Stimulated activated CD8-positive, alpha-beta memory T cell treated with anti-CD3 and anti-CD28 coated beads, Interleukin-4, amount 100 ng/mL, for 1 hour (primary cell): Measurements from ENCODE around the gene SLC27A6.
"Not testable (repeated sequence)": the region's sequence is repeated elsewhere in the genome, so short reads cannot be mapped to it uniquely, and the experiment has no call there.

ENCODE experiments used
- DNase-seq, 2 donors: peaks; one replicate each; pipeline ENCODE4 v3.0.0-alpha.2; 2020; ENCODE audit warnings: low read depth in 2 of 2, low spot score in 1 of 2

The SLC27A6 gene

GRCh38 chr5:129001841-129002526, 36.7 kb downstream of the SLC27A6 start:
- DNase-seq, result no peak

DNA sequence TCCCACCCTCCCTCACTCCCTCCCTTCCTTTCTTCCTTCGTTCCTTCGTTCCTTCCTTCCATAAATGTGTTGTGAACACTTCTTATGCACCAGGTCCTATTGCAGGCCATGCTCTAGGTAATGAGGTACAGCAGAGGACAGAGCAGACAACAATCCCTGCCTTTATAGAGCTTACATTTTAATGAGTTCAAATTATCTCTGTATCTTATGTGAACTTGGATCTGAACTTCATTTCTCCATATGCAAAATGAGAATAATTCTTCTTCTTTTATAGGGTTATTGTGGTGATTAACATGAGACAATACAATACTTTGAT, 37.2 kb downstream of the SLC27A6 start:
- DNase-seq, result no peak

GRCh38 chr5:129003232-129003631, 37.9 kb downstream of the SLC27A6 start:
- no peak for DNase-seq

GRCh38 chr5:129014185-129014584, 48.9 kb downstream of the SLC27A6 start:
- no peak for DNase-seq

DNA sequence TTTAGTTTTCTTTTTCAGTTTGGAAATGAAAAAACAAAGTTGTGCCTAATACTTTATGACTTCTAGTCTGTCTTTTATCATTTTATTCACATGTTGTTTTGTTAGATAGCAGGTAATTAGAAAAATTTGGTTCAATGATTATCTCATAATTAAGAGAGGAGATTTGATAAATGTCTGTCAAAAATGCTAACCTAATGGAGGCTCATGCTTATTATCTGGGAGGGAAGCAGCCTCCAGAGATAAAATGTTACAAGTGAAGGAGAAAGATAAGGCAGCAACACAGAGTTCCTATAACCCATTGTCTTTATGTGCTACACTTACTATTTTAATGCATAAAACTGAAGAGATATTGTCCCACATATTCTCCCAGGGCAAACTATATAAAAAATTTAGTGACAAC, 53.5 kb downstream of the SLC27A6 start:
- no peak for DNase-seq

DNA sequence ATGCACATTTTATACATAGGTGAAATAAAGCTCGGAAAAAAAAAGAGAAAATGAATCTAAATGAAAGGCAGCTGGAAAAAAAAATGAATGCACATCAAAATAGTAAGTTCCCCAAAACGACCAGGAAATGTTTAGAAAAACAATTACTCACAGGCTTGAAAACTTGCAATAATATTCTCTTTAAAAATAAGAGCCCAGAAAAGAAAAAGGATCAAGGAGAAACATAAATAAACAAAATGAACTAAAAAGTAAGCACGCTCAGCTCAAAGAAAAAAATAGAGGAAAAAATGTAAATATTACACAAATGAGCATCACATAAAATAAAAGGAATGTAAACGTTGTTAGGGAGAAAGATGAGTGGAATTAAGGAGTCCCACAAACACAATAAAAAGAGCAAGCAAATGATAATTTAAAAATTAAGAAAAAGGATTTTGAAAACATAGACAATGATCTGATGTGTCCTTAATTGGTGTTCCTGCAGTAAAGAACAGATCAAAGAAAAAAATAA, 54.2 kb downstream of the SLC27A6 start:
- DNase-seq, result no peak

DNA sequence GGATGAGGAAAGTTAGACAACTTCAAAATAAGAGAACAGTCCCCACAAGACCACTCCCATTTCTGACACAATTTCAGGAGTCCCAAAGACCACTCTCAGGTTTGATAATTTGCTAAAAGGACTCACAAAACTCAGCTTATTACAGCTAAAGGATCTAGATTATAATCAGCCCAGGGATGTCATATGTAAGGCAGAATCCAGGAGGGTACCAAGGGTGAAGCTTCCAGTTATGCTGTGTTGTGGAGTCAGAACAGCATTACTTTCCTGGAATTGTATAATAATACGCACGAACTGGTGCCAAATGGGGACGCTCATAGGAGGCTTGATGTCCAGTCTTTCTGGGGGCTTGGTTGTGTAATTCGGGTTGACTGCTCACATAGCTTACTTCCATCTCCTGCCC, 55.4 kb downstream of the SLC27A6 start:
- DNase-seq, result no peak

DNA sequence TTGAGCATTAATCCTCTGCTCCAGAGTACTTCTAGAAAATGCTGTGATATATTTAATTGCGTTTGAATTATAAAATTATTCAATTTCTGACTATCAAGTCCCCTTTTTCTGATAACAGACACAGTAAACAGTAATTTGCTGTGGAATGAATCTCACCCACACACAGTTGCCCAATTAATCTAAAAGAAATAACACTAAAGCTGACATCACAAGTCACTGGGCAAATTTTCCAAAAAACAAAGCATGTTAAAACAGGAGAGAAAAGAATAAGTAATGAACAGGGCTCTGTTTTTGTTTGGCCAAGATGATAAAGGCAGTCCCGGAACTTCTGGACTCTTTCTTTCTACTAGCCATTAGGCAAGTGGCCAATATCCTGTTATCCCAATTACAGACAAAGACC, 56.5 kb downstream of the SLC27A6 start:
- DNase-seq, result no peak

GRCh38 chr5:129022599-129022998, 57.3 kb downstream of the SLC27A6 start:
- DNase-seq, result no peak

- DNase-seq, result no peak
Observed at GRCh38 chr5:129027260-129027659, 62.0 kb downstream of the SLC27A6 start.

GRCh38 chr5:129031886-129032683, 66.8 kb downstream of the SLC27A6 start:
- DNase-seq, result no peak

- not testable (repeated sequence) for DNase-seq
Observed at GRCh38 chr5:129036257-129036656, 71.0 kb downstream of the SLC27A6 start.

GRCh38 chr5:129041196-129041881, 76.1 kb downstream of the SLC27A6 start:
- DNase-seq, result no peak

GRCh38 chr5:129042306-129042705, 77.0 kb downstream of the SLC27A6 start:
- DNase-seq, result no peak

GRCh38 chr5:129043894-129044293, 78.6 kb downstream of the SLC27A6 start:
- DNase-seq, result no peak

DNA sequence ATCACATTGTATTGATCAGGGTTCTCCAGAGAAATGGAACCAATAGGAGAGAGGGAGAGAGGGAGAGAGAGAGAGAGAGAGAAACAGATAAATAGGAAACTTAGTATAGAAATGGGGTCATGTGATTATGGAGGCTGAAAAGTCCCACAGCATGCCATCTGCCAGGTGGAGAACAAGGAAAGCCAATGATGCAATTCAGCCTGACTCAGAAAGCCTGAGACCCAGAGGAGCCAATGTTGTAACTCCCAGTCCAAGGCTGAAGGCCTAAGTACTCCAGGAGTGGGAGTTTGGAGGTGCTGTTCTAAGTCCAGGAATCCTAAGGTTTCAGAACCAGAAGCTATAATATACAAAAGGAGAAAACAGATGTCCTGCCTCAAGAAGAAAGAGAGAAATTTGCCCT, 80.9 kb downstream of the SLC27A6 start:
- no peak for DNase-seq

DNA sequence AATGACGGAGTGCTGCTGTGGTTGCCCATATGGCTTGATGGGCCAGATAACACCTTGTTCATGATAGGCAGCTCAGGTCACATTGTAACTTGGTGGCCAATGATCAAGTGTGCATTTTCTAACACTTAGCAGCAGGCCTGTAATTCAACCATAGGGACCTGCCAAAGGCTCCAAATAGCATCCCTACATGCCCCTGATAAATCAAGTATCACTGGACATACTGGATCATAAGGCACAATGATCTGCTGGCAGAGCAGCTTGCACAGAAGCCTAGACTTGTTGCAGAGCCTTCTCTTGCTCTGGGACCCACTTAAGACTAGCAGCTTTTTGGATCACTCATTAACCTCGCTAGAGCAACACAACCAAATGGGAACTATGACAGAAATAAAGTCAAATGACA, 83.2 kb downstream of the SLC27A6 start:
- DNase-seq, result no peak

DNA sequence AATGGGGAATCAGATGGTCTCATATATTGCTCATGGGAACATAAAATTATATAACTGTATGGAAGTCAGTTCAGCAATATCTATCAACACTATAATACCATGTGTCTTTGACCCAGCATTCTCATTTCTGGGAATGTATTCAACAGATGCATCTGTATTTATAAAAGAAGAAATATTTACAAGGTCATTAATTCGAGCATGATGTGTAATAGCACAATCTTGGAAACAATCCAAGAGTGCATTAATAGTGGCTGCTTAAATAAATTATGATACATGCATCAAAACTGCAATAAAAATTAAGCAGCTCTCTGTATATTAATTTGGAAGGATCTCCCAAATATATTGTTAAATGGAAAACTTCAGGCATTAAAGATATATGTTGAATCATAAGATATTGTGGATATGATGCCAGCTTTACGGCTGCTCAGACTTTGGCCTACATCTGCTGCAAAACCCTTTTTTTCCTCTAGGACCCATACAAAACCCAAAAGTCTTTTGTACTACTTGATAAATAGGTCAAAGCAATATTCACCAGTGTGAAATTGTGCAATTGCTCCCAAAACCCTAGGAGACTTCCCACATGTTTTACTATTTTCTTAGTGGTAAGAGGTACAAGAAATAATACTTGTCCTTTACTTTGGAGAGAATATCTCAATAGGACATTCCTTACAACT, 84.0 kb downstream of the SLC27A6 start:
- no peak for DNase-seq

GRCh38 chr5:129051283-129051682, 86.0 kb downstream of the SLC27A6 start:
- no peak for DNase-seq

DNA sequence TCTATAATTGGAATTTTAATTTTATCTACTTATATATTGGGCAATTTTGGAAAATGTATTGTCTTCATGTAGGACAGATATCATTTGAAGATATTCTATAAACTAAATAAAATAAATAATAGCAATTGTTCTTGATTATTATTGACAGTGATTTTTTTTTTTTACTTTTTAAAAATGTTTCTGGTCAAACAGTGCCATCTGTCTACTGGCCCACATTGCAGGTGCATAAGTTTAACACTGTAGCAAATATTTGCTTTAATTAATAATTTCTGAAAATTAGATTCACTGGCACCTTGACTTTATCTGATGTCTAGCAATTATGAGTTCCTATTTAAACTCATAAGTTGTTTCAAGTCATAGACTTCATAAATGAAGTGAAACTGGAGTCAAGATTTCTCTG, 88.2 kb downstream of the SLC27A6 start:
- no peak for DNase-seq

DNA sequence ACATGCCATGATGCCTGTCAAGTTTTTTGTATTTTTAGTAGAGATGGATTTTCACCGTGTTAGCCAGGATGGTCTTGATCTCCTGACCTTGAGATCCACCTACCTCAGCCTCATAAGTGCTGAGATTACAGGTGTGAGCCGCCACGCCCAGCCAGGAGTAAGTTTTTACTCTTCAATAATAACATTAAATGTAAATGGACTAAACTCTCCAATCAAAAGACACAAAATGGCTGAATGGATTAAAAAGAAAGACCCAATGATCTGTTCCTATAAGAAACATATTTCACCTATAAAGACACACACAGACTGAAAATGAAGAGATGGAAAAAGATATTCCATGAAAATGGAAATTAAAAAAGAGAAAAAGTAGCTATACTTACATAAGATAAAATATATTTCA, 92.0 kb downstream of the SLC27A6 start:
- no peak for DNase-seq

DNA sequence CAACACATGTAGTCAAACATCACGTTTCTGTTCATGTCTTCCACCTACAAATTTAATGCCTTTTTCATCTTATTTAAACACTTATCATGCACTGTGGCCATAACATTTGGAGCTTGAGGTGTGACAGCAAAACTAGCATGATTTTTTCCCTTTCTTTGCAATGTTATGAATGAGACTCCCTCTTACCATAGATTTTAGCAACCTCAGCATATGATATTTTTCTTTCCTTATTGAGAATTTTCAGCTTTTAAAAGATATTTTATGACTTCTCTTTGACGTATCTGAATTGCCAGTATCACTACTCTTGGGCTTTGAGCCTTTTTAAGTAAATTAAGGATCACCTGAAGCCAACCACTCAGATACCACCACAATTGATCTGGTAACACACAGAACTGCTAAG, 96.6 kb downstream of the SLC27A6 start:
- no peak for DNase-seq
